Stomach (tissue), 4 donors: ENCODE measurements around the gene TMEM151B.

ENCODE experiments used
- EP300 ChIP-seq: sonication (generic); formaldehyde crosslinking; IDR thresholded peaks from one replicate; pipeline ENCODE4 v1.6.1; 2017; ENCODE audit warnings: antibody characterized with exemption
- POLR2A ChIP-seq, 4 donors: fragments of 450-650 bp; IDR thresholded peaks; one replicate each; pipeline ENCODE4 v1.6.1; 2016; ENCODE audit warnings: antibody characterized with exemption in 4 of 4, control low read depth in 2 of 4, mild to moderate bottlenecking in 1 of 4, moderate library complexity in 1 of 4
- POLR2AphosphoS5 ChIP-seq, 3 donors: sonication (generic); formaldehyde crosslinking; IDR thresholded peaks; one replicate each; pipeline ENCODE4 v1.6.1; 2016; ENCODE audit warnings: antibody characterized with exemption in 3 of 3
- TF ChIP-seq, protein P1 (sequence below), 7 experiments: fragments of 450-650 bp in 4 of 7; fragments of 200-600 bp in 3 of 7; sonication (generic) in 3 of 7; IDR thresholded peaks; one replicate each; pipeline ENCODE4 v1.5.1; 2016 to 2019; ENCODE audit warnings: antibody characterized with exemption in 7 of 7, control low read depth in 2 of 7, mild to moderate bottlenecking in 1 of 7

DNA sequence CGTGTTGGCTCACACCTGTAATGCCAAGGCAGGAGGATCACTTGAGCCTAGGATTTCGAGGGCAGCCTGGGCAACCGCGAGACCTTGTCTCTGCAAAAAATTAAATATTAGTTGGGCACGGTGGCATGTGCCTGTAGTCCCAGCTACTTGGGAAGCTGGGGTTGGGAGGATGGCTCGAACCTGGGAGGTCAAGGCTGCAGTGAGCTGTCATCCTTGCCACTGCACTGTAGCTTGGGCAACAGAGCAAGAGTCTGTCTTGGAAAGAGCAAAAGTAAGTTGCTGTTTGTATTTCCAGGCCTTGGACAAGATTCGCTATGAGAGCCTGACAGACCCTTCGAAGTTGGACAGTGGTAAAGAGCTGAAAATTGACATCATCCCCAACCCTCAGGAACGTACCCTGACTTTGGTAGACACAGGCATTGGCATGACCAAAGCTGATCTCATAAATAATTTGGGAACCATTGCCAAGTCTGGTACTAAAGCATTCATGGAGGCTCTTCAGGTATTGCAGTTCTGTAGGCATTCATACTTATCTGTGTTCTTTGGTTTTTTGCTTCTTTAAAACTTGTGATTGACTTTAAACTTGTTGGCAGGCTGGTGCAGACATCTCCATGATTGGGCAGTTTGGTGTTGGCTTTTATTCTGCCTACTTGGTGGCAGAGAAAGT is 21.0 kb upstream of the TMEM151B start:
- TF ChIP-seq, protein P1, sequence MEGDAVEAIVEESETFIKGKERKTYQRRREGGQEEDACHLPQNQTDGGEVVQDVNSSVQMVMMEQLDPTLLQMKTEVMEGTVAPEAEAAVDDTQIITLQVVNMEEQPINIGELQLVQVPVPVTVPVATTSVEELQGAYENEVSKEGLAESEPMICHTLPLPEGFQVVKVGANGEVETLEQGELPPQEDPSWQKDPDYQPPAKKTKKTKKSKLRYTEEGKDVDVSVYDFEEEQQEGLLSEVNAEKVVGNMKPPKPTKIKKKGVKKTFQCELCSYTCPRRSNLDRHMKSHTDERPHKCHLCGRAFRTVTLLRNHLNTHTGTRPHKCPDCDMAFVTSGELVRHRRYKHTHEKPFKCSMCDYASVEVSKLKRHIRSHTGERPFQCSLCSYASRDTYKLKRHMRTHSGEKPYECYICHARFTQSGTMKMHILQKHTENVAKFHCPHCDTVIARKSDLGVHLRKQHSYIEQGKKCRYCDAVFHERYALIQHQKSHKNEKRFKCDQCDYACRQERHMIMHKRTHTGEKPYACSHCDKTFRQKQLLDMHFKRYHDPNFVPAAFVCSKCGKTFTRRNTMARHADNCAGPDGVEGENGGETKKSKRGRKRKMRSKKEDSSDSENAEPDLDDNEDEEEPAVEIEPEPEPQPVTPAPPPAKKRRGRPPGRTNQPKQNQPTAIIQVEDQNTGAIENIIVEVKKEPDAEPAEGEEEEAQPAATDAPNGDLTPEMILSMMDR (IDR thresholded peaks at IDR 0.05): no peak
- no peak for TF ChIP-seq POLR2A (IDR thresholded peaks at IDR 0.05)
- TF ChIP-seq EP300: no peak
- TF ChIP-seq POLR2AphosphoS5 (IDR thresholded peaks at IDR 0.05): no peak
